Ishikawa (cell line): ENCODE data around the gene SLC25A13.

ENCODE experiments used
- CEBPB ChIP-seq: IDR thresholded peaks from 2 replicates; pipeline ENCODE4 v1.6.1; 2012
- CREB1 ChIP-seq: IDR thresholded peaks from 2 replicates; pipeline ENCODE4 v1.6.1; 2012; ENCODE audit warnings: low read depth
- EGR1 ChIP-seq: IDR thresholded peaks from 2 replicates; pipeline ENCODE4 v1.6.1; 2012
- EP300 ChIP-seq: IDR thresholded peaks from 2 replicates; pipeline ENCODE4 v1.6.1; 2012; ENCODE audit warnings: borderline replicate concordance
- FOXM1 ChIP-seq: IDR thresholded peaks from 2 replicates; pipeline ENCODE4 v1.6.1; 2012; ENCODE audit warnings: low read depth, borderline replicate concordance
- MAX ChIP-seq: IDR thresholded peaks from 2 replicates; pipeline ENCODE4 v1.6.1; 2012
- NFIC ChIP-seq: IDR thresholded peaks from 2 replicates; pipeline ENCODE4 v1.6.1; 2012
- RAD21 ChIP-seq: IDR thresholded peaks from 2 replicates; pipeline ENCODE4 v1.6.1; 2012; ENCODE audit warnings: low read depth
- REST ChIP-seq: IDR thresholded peaks from 2 replicates; pipeline ENCODE4 v1.6.1; 2012; ENCODE audit warnings: low read depth, mild to moderate bottlenecking
- TEAD4 ChIP-seq: IDR thresholded peaks from 2 replicates; pipeline ENCODE4 v1.6.1; 2012
- YY1 ChIP-seq: IDR thresholded peaks from 2 replicates; pipeline ENCODE4 v1.6.1; 2012; ENCODE audit warnings: low read depth

GRCh38 chr7:96182424-96183158 is 139.3 kb downstream of the SLC25A13 start:
- TF ChIP-seq YY1 (no peak), FOXM1 (no peak), CEBPB (no peak), MAX (no peak), EGR1 (no peak), EP300 (no peak), NFIC (no peak), REST (no peak), CREB1 (no peak), TEAD4 (no peak), RAD21 (no peak)
